ENCODE measurements around the gene CFAP43.
A peak's percentile ranks its signal among the peaks of the same experiment; 100 is the strongest.

CFAP43 gene, protein sequence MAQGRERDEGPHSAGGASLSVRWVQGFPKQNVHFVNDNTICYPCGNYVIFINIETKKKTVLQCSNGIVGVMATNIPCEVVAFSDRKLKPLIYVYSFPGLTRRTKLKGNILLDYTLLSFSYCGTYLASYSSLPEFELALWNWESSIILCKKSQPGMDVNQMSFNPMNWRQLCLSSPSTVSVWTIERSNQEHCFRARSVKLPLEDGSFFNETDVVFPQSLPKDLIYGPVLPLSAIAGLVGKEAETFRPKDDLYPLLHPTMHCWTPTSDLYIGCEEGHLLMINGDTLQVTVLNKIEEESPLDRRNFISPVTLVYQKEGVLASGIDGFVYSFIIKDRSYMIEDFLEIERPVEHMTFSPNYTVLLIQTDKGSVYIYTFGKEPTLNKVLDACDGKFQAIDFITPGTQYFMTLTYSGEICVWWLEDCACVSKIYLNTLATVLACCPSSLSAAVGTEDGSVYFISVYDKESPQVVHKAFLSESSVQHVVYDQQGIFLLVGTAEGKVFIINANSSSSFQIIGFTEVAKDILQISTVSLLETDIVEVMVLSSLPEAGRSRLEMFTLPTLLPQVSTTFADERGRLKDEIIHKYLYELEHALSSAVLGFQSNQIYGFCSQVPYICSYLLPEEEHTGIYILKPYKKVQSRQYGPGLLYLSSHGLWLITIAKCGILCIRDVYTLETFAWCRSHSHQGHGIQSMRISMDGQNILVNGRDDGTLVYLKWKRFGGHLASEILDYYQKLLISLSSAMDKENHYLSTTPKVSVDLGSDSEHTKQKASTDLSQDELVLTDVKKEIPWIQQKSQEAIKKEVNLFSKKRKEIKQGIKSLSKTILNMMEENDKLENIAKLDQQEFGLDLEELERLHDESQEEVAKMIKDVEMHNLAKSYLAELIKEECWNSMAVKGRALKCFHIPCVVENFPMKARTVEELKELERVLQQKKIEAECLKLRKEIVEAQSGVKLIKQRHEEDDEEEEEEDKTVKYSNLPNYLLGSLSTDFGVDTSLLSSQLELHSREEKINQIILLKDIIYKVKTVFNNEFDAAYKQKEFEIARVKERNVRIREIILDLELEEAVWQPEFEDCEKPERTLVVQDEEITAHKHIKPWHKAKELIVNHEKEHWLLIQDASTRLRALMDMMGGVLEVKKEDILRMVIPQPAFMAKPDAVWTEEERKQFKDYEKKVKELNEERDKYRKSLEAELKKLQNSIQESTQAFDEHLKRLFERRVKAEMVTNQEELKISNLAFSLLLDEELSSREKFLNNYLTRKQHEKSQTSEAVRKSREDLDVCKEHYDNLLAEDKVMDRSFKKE (N-terminal part only)

GRCh38 chr10:104231784-104232612, at the start of gene CFAP43:
CFAP43 (minus strand) TSS chr10:104232364; CDS start chr10:104232246, 118 bp downstream.
- peak; percentile 96 to 97 for DNase-seq (ENCODE audit: low read depth in 2 of 2)

DNA sequence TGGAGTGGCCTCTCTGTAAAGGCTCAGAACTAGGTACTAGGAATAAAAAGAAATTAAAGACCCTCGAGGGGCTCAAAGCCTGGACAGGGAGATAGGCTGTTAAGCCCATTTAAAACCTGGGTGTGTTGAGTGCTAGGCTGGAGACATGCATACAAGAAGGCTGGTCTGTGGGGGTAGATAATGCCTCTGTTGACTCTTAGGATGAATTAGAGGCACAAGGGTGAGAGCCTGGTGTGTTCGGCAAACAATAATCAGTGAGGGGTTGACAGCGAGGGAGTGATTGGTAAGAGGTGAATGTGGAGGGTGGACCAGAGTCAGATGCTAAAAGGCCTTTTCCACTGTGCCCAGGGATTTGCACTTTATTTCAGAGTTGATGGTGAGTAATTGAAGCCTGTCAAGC, 49.5 kb upstream of the CFAP43 start:
- no peak for DNase-seq (ENCODE audit: low read depth in 2 of 2)

GRCh38 chr10:104279550-104280259, 47.5 kb upstream of the CFAP43 start:
- DNase-seq (ENCODE audit: low read depth in 2 of 2) = no peak

- no peak for DNase-seq (ENCODE audit: low read depth in 2 of 2)
Observed at GRCh38 chr10:104277785-104278184, 45.6 kb upstream of the CFAP43 start.

- no peak for DNase-seq (ENCODE audit: low read depth in 2 of 2)
Observed at GRCh38 chr10:104276192-104276591, 44.0 kb upstream of the CFAP43 start.

- no peak for DNase-seq (ENCODE audit: low read depth in 2 of 2)
Observed at GRCh38 chr10:104274762-104275721, 42.9 kb upstream of the CFAP43 start.

DNA sequence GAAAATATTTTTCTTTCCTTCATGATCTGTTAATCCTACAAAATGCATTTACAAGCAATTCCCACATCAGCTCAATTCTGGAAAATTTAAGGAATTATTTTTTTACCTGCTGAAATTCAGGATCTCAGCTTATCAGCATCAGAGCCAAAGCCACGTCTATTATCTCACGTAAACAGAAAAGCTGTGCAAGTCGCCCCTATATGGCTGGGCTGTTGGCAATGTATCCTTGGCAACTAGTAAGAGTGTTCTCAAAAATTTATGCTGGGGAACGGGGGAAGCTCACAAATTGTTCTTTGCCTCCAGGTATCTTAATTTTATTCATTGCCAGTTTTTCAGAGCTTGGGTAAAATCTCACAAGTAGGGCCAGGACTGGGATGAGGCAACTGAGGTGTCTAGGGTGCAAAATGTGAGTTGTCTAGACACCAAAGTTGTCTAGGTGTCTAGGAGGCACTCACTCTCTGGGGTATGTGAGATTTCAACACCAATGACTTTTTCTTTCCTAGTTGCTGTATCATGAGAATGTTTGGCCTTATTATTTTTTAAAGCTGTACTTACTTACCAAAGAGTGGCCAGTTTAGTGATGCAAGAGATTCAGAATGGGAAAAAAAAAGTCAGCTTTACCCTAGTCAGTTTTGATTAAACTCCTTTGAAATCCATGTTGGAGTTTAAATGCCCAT, 41.9 kb upstream of the CFAP43 start:
- no peak for DNase-seq (ENCODE audit: low read depth in 2 of 2)

DNA sequence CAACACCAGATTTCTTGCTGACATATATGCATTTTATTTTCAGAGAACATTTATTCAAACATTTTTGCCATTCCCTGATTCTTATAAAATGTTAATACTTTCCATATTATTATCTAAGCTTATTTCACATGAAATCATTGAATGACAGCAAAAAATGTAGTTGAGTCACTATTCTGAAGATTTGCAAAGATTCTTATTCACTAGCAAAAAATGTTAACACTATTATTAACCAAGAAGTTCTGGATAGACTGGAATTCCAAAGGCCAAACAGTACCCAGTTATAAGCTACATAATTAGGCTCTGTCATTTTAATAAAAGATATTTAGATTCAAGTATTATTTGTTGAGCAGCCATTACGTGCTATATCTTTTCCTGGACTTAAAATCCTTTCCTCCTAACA, 41.1 kb upstream of the CFAP43 start:
- DNase-seq (ENCODE audit: low read depth in 2 of 2) = no peak

DNA sequence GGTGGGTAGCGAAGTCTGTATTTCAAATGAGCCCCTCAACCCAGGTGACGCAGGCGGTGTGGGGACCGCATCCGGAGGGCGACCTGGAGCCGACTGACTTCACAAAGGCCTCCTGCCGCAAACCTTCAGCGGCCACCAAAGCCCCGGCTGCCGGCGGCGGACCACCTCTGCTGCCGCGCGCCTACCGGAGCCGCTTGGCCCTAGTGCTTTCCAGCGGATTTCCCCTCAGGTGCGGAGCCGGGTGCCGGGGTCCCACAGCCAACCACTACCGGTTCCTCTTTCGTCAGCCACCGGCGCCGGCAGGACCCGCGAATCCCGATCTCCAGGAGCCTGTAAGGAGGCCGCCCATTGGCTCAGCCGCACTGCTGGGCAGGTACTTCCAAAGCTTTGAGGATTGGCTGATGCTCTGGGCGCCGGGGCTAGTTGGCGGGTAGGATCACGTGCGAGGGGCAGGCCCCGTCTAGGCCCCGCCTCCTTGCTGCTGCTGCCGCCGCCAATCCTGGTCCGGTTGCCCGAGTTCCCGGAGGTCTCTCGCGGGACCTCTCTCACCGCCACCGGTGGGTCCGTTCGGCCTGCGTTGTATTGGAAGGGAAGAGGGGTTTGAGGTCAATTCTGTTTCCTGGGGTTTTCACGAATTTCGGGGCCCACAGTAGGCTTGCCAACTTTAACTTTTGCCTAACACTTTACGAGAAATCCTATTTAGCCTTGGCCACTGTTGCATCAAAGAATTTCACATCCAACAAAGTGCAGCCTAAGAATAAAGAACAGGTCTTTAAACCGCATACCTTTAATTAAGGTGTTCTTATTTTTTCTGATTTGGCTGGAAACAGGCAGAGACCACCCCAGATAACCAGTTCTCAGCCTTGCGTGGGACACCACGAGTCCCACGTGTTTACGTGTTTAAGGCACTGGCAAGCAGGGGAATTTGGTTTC, 36.8 kb upstream of the CFAP43 start, which contains the start of gene GSTO2:
GSTO2 (plus strand) TSS at position 472 of the 933 bp plus-strand sequence. CDS start 5,732 bp downstream, outside the sequence.
- DNase-seq (ENCODE audit: low read depth in 2 of 2) = peak; percentile 96 to 98

DNA sequence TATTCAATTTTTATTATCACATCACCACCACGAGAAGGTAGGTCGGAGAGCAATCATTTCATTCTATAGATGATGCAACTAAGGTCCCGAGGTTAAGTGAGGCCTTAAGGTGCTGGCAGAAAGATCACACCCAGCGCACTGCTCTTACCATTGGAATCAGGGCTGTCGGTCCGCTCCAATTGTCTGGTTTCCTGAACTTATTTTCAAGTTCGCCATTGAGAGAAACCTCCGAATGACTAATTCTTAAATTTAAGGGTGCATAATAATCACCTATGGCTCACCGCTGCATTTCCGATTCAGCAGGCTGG, 36.2 kb upstream of the CFAP43 start:
- DNase-seq (ENCODE audit: low read depth in 2 of 2) = no peak

GRCh38 chr10:104267721-104268404, 35.7 kb upstream of the CFAP43 start:
- no peak for DNase-seq (ENCODE audit: low read depth in 2 of 2)

- no peak for DNase-seq (ENCODE audit: low read depth in 2 of 2)
Observed at GRCh38 chr10:104264783-104265182, 32.6 kb upstream of the CFAP43 start.

DNA sequence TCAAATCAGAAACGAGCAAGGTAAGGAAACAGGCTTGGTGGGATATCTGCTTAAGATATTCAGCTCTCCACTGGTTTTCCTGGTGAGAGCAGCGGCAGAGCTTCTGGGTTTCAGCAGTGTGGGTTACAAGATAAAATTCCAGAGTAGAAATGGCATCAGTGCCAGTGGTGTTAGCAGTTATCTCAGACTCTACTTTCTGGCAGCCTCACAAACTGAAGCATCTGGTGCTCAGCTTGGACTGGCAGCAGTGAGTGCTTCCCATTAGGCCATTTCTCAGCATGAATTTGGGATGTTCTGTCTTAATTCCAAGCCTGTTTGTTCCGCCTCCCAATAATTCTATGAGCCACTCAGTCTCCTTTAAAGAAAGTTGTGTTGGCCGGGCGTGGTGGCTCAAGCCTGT, 29.9 kb upstream of the CFAP43 start:
- DNase-seq (ENCODE audit: low read depth in 2 of 2) = no peak

DNA sequence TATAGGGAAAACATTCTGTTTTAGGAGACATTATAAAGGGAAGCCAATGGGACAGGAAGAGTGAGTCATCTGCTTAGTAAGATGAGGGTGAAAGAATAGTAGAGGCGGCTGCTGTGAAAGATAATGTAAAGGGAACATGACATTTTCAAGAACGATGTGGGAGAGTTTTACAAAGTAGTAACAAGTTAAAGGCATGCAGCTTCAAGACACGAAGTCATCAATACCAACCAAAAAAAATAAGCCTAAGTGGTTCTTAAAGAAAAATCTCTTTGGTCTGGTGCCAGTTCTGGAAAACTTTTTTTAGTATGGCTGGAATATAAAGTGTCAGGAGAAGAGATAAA, 28.6 kb upstream of the CFAP43 start:
- no peak for DNase-seq (ENCODE audit: low read depth in 2 of 2)

DNA sequence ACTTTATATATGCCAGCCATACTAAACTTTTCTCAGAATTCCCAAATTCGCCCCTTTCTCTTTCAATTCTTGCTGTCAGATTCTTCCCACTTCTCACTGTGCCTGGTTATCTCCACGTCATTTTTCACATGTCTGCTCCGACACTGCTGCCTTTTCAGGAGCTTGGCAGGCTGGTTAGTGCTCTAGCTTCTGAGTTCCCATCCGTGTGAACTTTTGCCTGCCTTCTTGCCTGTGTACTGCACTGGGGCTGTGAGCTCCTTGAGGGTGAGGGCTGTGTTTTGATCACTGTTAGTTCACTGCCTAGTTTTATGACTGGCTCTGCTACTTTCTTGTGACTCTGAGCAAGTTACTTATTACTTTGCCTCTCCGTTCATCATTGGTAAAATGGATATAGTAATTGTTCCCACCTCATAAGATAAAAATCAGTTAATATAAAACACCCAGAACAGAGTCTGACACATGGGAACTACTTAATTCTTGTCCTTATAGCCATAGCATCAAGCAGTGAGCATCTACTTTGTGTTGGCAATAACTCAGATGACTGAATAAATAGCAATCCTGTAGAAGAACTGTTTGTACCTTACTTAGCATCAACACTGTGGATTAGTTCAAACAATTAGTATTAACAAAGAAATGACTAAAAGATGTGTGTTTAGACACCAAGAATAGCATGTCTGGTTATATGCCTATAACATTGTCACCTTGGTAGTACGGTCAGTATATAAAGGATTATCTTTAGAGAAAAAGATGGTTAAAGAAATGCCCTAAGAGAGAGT, 28.0 kb upstream of the CFAP43 start:
- no peak for DNase-seq (ENCODE audit: low read depth in 2 of 2)

DNA sequence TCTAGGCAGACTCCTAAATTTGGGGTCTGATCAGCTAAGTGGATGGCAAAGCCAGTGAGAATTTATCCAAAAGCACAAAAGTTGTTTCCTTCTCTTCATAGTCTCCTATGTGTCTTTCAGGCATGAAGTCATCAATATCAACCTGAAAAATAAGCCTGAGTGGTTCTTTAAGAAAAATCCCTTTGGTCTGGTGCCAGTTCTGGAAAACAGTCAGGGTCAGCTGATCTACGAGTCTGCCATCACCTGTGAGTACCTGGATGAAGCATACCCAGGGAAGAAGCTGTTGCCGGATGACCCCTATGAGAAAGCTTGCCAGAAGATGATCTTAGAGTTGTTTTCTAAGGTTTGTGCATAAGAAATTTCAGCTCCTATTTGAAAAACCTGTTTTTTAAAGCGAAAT, 27.3 kb upstream of the CFAP43 start:
- no peak for DNase-seq (ENCODE audit: low read depth in 2 of 2)
